Upper lobe of left lung (tissue), 4 donors: ENCODE data around the gene GTF3A.

ENCODE experiments used
- POLR2A ChIP-seq, 4 donors: fragments of 450-650 bp; IDR thresholded peaks; one replicate each; pipeline ENCODE4 v1.5.1; 2016 to 2017; ENCODE audit warnings: antibody characterized with exemption in 4 of 4, mild to moderate bottlenecking in 2 of 4
- POLR2AphosphoS5 ChIP-seq, 2 donors: sonication (generic); formaldehyde crosslinking; IDR thresholded peaks; one replicate each; pipeline ENCODE4 v1.5.1; 2017; ENCODE audit warnings: antibody characterized with exemption in 2 of 2
- TF ChIP-seq, protein P1 (sequence below), 6 experiments: fragments of 450-650 bp in 4 of 6; fragments of 200-600 bp in 2 of 6; sonication (generic) in 2 of 6; IDR thresholded peaks; one replicate each; pipeline ENCODE4 v1.5.1; 2016 to 2019; ENCODE audit warnings: antibody characterized with exemption in 6 of 6

DNA sequence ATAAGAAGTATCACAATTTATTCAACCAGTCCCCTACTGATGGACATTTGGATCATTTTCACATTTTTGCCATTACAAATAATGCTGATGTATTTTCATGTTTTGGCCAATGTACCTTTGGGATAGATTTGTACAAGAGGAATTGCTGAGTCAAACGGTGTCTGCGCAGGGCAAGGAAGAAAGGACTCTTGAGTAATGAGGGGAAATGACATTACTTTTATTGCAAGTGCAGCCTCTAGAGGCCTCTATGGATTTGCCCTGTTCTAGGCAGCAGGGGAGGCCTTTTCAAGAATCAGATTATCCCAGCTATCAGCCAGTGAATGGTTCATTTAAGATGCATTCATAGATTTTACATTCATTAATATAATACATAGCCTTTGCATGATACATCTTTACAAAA, 32.9 kb upstream of the GTF3A start:
- TF ChIP-seq POLR2A (IDR thresholded peaks at IDR 0.05), result no peak
- TF ChIP-seq, protein P1, sequence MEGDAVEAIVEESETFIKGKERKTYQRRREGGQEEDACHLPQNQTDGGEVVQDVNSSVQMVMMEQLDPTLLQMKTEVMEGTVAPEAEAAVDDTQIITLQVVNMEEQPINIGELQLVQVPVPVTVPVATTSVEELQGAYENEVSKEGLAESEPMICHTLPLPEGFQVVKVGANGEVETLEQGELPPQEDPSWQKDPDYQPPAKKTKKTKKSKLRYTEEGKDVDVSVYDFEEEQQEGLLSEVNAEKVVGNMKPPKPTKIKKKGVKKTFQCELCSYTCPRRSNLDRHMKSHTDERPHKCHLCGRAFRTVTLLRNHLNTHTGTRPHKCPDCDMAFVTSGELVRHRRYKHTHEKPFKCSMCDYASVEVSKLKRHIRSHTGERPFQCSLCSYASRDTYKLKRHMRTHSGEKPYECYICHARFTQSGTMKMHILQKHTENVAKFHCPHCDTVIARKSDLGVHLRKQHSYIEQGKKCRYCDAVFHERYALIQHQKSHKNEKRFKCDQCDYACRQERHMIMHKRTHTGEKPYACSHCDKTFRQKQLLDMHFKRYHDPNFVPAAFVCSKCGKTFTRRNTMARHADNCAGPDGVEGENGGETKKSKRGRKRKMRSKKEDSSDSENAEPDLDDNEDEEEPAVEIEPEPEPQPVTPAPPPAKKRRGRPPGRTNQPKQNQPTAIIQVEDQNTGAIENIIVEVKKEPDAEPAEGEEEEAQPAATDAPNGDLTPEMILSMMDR (IDR thresholded peaks at IDR 0.05), result no peak
- no peak for TF ChIP-seq POLR2AphosphoS5 (IDR thresholded peaks at IDR 0.05)
